Subcutaneous adipose tissue (tissue), 4 donors: ENCODE measurements around the gene ADGRD1. TPM values are rescaled to one million over a fixed set of nuclear protein-coding genes. Genes with fewer than 3 reads are reported as not detected.

Experiments used
- total RNA-seq, 4 donors: library from RNA; depleted of rRNA; stranded (reverse); fragments of >200 nt; gene quantifications; one replicate each; pipeline ENCODE4 v1.1.0, GENCODE V29; 2016
- TF ChIP-seq, protein P1 (sequence below): fragments of 450-650 bp; IDR thresholded peaks from one replicate; pipeline ENCODE4 v1.5.1; 2016; ENCODE audit warnings: low read depth, mild to moderate bottlenecking, control low read depth, antibody characterized with exemption, moderate library complexity

Gene ADGRD1
- total RNA-seq, 4 donors from 2014 or later, result 16.3 to 34.1 (median 24.1) TPM

DNA sequence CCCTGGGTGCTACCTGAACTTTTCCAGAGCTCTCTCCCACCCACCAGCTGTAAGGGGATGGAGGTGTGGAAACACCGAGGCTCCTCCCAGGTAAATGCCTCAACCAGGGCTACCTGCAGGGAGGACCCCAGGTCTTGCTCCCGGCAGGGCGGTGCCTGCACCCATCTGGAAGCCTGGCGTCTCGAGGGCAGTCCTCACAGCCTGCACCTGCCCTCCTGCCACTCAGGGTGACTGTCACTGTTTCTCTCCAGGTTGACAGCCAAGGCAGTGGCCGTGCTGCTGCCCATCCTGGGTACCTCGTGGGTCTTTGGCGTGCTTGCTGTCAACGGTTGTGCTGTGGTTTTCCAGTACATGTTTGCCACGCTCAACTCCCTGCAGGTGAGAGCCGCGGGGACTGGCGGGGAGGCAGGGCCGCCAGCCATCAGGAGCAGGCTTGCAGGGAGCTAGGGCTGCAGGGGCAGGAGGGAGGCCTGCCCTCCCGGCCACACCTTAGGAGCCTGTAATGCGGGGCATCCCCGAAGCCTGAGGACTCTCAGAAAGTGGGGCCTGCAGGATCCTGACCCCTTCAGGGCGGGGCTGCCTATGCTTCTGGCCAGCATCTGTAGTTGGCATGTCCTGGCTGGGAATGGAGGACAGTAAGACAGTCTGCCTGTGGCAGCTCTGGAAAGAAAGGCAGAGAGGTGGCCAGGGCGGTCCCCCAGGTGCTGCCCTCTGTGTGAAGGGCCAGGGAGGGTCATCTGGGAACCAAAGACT, 182.3 kb downstream of the ADGRD1 start:
- TF ChIP-seq, protein P1, sequence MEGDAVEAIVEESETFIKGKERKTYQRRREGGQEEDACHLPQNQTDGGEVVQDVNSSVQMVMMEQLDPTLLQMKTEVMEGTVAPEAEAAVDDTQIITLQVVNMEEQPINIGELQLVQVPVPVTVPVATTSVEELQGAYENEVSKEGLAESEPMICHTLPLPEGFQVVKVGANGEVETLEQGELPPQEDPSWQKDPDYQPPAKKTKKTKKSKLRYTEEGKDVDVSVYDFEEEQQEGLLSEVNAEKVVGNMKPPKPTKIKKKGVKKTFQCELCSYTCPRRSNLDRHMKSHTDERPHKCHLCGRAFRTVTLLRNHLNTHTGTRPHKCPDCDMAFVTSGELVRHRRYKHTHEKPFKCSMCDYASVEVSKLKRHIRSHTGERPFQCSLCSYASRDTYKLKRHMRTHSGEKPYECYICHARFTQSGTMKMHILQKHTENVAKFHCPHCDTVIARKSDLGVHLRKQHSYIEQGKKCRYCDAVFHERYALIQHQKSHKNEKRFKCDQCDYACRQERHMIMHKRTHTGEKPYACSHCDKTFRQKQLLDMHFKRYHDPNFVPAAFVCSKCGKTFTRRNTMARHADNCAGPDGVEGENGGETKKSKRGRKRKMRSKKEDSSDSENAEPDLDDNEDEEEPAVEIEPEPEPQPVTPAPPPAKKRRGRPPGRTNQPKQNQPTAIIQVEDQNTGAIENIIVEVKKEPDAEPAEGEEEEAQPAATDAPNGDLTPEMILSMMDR, result no peak

DNA sequence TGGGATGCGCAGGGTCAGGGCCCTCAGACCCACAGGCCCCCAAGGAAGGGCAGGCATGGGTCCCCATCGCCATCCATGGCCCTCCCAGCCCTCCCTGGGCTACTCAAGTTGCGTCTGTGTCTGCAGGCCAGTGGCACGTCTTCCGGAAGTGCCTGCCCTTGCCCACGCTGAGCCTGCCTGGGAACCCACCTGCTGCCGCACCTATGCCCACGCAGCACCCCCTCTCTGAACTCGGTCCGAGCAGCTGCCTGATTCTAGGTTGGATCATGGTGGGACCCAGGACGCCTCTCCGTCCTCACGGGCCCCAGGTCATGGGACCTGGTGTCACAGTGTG, 182.8 kb downstream of the ADGRD1 start:
- TF ChIP-seq, protein P1, result no peak

DNA sequence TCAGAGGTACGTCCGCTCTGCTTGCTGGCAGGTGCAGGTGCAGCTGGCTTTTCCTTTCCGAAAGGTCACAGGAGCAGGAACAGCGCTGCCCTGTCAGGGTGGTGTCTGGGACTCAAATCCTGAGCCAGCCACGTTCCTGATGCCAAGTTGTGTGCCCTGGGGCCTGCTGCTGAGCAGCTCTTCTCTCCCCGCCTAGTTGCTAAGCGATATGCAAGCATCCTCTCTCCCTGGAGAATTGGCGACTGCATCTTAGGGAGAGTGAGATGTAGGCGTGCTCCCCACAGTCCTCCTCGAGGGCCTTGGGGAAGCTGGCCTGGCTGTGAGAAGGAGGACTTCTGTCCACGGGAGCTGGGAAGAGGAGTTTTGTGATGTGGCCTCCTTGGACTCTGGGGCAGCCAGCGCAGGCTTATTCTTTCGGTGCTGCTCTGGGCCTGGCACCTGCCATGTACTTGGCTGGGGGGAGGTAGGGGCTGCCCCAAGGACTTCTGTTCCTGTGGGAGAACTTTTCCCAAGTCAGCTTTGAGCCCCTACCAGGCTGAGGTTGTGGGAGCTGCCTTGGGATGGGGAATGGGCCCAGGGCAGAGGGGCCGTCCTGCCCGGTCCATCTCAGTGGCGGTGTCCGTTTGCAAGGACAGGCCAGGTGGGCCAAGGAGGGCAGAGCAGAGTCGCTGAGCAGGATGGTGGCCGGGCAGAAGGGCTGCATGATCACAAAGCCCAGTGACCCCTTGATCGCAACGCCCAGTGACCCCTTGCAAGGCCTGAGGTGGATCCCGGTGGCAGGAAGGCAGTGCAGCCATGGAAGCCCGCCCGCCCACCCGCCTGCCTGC, 183.5 kb downstream of the ADGRD1 start:
- TF ChIP-seq, protein P1, result no peak

DNA sequence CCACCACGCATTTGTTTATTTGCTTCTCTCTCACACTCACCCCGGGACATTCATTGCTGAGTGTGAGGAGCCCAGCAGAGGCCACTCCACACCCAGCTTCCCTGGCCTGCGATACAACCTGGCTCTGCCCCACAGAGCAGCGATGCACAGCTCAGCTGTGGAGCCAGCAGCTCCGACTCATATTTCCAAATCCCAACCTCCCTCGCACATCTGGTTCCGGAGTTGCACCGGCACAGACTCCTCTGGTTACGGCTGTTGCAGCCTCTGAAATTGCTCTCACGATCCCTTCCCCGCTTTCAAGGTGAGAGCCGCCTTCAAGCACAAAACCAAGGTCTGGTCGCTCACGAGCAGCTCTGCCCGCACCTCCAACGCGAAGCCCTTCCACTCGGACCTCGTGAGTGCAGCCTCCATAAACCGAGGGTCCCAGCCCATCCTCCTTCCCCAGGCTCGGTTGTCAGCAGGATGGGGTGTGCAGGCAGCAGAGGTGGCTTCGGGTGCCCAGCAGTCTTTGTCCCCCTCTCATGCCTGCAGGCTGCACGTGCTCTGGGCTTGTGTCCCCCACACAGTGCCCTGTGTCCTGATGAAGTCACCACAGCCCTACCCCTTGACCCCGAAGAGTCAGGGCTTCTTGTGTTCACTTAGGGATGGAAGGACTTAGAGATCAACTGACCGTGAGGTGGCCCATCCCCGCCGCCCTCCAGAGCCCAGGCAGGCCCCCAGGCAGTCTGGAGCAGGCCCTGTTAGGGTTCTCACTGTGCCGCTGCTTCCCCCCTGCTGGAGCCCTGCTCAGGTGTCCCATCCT, 184.3 kb downstream of the ADGRD1 start:
- TF ChIP-seq, protein P1, result no peak

DNA sequence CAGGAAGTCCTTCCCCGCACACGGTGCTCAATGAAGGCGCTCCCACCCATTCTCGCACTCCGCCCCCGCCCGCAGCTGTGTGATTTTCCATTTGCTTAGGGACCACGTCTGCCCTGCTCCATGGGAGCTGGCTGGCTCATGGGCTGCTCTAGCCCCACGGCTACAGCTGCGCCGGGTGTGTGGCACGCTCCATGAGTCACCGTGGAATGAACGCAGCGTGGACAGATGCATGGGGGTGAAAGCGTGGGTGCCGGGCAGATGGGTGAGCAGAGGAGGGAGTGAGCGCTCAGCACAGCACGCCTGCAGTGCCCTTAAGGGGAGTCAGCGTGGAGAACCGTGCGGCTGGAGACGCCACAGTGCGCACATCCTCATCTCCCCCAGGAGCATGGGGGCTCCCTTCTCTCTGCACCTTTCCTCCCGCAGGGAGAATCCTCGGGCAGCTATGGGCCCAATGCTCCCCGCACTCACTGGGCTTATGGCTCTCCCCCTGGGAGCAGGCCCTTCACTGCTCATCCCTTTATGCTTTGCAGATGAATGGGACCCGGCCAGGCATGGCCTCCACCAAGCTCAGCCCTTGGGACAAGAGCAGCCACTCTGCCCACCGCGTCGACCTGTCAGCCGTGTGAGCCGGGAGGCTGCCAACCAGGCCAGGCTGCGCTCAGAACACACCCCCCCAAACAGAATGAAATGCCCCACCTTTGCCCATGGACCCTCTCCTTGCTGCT, 185.1 kb downstream of the ADGRD1 start:
- TF ChIP-seq, protein P1, result no peak

DNA sequence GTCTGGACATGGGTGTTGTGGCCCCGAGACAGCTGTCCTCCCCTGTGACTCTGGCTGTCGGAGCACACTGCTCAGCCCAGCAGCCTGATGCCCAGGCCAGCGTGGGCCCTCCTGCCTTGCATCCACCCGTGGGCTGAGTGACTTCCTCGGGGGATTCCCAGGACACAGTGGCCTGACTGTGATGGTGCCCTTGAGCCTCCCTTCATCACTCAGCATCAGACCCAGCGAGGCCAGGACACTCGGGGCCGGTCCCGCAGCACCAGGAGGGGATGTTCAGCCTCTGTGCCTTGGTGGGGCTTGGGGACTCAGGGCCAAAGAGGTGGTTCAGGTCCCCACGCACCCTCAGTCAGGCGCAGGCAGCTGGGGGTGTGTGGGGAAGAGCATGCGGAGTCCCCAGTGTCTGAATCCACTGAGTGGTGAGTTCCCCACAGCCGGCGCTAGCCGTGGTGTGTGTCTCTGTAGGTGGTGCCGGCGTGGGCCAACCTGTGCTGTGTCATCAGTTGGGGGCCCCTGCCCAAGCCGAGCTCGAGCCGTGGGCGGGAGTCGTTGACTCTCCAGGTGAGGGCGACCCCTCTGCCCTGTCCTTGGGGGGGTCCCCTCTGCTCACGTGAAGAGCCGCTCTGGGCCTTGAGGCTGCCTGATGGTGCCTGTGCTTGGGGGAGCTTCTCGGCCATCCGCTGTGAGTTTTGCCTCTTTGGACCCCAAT, 185.8 kb downstream of the ADGRD1 start:
- TF ChIP-seq, protein P1, result no peak
